Activated T-helper 1 cell treated with anti-CD3 and anti-CD28 coated beads, Interleukin-2, amount 50 U/mL, for 16 hours (primary cell): ENCODE data around the gene C14orf180.
A peak's percentile ranks its signal among the peaks of the same experiment; 100 is the strongest.

Source experiments
- DNase-seq, 2 donors: peaks; one replicate each; pipeline ENCODE4 v3.0.0-alpha.2; 2020; ENCODE audit warnings: low read depth in 1 of 2, low spot score in 1 of 2

The C14orf180 gene

DNA sequence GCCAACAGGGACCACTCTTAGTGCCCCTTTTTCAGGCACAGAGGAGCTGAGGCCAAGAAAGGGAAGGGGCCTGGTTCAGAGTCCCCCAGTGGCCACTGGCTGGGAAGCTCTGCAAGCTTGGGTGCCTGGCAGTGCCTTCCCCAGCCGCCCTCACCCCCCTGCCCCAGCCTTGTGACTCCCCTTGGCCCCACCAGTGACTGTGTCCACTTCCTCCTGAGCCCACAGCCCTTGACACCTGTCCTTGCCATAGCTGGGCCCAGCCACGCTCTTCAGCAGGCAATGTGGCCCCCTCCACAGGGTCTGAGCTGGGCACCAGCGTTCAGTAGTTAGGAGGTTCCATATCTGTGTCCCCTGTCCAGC is 19.0 kb upstream of the C14orf180 start:
- DNase-seq: no peak

DNA sequence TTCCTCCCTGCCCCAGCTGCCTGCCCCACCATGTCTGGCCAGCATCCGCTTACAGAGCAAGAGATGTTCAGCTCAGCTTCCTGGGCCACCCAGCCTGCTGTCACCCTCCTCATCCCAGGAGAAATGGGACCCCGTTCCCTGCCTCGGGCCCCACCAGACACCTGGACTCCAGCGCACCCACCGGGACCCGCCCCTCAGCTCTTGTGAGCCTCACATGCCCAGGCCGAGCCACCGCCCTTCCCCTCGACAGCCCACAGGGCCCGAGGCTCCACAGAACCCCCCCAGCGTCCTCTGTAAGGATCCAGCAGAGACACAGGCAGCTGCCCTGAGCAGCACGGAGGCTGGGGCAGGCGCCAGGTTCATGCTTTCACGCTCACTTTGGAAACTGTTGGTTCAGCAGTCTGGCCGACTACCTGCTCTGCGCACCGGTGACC is 18.4 kb upstream of the C14orf180 start:
- no peak for DNase-seq

DNA sequence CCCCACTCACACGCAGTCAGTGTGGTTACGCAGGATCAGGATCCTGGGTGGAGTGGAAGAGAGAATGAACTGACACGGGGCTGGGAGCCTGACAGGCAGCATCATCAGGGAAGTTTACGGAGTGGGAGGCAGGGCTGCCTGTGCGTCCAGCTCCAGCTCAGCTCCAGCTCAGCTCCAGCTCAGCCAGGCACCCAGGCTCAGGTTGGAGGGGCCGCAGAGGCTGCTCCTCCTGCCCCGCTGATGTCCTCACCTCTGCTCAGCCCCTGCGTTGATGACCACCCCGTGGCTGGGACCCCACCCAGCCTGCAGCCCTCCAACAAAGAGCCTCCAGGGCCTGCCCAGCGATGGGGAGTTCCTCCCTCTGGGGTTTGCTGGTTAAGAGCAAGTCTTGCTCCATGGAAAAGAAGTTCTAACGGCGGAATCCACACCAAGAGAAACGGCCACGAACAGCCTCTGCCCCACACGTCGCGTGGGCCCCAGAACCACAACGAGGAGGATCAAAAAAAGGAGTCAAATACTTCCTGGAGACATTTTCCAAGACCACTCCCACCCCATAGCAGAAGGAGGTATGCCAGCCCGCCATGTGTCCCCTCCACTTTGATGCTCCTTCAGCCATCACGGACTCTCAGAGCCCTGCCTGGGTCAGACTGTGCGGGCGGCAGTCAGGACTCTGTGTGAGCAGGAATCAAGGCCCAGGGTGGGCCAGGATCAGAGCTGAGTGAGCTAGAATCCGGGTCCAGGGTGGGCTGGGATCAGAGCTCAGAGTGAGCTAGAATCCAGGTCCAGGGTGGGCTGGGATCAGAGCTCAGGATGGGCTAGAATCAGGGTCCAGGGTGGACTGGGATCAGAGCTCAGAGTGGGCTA is 17.7 kb upstream of the C14orf180 start:
- no peak for DNase-seq

DNA sequence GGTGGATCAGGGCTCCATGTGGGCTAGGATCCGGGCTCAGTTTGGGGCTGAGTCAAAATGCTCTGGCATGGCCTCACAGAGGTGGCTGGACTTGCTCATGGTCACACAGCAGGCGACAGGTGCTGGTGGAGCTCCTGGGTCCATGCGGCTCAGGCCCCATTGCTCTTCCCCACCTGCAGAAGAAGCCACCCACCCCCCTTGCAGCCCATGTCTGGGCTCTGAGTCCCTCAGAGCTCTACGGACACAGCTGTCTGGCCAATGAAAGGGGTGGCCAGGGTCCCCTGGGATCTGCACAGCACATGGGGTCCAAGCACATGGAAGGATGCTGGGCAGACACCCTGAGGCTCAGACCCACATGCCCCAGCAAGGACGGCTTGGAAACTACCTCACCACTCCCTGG is 17.0 kb upstream of the C14orf180 start:
- DNase-seq: no peak

DNA sequence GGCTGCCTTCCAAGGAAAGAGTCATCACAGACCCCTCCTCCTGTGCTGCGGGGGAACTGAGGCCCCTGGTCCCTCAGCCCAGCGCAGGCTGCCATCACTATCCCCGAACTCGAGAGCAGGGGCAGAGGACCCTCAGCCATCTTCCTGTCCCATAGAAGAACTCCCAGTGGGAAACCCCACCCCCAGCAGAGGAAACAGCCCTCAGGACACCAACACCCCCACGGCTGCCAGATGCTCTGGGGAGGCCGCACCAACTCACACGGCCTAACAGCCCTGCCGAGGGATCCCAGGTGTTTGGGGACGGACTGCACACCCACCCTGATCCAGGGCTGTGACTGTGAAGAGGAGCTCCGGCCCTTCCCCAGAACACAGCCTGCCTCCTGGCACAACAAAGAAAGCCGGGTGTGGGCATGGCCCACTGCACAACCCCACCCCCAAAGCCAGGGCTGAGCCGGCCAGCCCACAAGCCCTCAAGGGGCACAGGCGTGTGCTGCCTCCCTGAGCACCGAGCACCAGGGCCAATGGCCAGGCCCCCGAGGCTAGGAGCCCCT is 16.3 kb upstream of the C14orf180 start:
- no peak for DNase-seq

DNA sequence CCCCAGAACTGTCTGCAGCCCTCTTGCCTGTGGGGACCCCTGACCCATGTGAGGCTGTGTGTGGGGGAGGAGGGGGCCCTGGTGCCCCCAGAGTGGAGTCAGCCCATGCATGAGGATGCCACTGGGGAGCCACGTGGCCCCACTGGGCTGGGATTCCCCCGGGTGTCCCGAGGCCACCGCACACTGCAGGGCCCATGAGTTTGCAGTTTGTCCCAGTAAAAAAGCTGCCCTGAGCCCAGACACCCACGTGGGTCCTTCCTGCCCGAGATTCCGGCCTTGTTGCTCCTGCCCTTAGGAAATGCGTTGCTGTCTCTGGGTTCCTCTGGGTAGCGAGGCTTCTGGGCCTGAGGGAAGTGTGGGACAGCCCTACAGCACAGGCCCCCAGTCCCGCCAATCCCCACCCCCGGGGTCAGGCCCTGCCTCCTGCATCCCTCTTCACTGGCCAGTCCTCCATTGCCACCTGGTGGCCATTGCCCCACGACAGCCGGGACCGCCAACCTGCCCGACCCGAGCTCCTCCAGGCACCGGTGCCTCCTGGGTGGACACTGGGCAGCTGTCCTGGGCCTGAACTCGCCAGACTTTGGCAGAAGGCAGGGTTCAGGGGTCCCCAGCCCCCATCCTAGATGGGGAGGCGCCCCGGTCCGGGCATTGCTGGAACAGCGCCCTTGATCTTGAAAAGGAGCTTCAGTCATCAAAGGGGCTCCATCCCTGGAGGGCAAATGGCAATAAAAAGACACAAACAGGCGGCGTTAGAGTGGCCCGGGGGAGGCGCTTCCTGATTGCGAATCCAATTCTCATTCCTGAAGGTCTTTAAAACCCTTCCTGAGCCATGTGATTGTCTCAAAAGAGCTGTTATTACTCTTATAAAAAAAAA is 15.6 kb upstream of the C14orf180 start:
- DNase-seq: peak; percentile 32 to 54

DNA sequence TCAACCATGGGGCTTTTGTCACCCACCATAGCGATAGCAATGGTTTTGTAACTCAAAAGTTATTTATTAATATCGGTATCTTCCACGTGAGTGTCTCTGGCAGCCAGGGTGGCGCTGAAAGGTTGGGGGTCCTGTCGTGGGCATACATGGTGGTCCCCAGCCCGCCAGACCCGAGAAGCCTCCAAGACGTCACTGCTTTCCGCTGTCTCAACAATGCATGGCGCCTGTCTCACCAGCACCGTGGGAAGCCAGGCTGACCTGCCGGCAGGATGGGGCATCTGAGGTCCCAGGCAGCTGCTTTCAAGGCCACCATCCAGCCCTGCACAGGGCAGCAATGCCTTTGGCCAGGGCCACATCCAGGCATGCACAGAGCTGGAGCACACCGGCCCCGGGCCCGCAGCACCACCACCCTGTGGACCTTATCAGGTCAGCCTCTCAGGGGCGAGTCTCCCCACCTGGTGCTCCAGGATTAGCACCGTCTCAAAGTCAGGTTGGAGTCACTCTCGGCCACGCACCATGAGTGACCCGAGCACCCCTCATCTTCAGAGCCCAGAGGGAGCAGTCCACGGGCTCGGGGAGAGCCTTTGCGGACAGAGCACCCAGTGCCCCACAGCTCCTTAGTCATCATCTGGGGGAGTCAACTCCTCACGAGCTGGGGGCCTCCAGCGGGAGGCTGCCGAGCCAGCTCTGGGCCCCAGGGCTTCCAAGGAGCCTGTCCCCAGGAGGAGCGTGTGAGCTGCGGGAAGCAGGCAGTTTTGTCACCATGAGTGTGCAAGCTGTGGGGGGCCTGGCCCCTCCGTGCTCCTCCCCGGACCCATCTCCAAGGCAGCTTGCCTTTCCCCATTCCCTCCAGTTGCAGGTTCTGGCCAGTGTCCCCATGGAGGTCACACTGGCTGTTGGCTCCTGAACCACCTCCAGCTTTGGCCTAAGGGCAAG is 14.6 kb upstream of the C14orf180 start:
- no peak for DNase-seq

DNA sequence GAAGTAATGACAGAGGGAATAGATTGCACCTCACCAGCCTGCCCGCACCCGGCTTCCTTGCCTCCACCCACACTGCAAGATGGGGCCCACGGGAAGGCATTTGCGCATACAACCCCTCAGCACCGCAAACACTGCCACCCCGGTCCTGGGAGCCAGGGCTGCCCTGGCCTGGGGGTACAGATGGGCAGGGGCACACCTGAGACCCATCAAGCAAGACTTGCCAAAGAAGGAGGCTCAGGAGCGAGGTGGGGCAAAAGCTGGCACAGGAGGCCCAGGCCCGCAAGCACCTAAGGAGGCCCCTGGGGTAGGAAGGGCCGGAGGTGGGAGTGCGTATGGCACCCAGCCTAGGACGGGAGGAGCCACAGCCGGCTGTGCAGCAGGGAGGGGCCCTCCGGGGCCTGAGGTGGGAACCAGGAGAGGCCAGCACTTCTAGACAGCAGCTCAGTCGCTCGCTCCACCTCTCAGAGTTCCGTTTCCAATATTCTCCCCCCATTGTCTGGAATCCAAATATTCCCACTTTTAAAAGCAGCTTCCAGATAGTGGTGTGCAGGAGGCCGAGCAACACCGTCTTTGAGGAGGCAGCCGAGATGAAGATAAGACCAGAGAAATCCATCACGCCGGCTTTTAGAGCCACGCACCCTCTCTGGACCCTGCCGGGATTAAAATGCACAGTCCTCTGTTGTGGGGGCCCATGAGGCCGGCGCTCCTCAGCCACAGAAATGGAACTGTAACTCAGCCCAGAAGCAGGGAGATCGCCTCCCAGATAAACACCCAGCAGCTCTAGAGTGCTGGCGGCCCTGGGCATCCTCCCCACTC is 12.2 kb upstream of the C14orf180 start:
- DNase-seq: no peak

DNA sequence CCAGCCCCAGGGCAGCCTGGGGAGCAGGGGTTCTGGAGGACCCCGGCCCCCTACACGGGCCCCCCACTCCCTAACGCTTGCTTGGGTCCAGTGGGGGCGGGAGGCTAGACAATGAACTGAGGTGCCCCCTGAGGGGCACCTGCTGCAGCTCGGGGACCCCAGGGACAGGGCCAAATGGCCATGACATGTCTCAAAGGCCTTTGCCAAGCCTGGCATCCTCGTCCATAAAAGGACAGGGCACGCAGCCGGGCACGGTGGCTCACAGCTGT is 11.7 kb upstream of the C14orf180 start:
- no peak for DNase-seq

DNA sequence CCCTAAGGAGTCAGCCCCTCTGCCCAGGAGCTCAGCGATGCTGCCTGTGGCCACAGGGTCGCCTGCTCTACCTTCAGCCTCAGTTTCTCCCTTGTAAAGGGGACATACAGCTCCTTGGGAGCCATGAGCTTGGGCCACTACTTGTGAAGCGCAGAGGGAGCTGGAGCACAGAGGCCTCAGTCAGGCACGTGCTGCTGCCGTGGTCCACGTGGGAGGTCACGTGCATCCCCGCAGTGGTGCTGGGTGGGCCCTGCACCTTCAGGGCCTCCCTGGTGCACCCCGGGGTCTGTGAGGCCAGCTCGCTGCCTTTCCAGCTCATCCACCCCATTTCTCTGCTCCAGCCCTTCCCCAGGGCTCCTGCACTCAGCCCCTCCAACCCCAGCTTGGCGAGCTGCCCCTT is 10.9 kb upstream of the C14orf180 start:
- no peak for DNase-seq

DNA sequence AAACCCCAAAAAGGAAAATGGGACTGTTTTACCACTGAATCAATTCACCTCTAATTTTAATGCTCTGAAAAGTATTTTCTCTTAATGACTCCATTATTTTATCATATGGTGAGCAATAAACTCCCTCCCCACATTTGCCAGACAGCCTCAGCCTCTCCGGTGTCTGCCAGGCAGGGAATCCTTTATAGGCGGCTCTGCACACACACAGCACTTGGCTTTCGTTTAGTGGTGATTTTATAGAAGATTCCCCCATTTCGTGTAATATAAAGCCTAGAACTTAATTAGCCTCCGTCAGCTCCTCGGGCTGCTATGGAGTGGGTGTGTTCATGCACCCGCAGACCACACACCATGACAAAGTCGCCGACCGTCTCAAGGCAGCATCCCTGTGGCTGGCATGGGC is 10.1 kb upstream of the C14orf180 start:
- no peak for DNase-seq

DNA sequence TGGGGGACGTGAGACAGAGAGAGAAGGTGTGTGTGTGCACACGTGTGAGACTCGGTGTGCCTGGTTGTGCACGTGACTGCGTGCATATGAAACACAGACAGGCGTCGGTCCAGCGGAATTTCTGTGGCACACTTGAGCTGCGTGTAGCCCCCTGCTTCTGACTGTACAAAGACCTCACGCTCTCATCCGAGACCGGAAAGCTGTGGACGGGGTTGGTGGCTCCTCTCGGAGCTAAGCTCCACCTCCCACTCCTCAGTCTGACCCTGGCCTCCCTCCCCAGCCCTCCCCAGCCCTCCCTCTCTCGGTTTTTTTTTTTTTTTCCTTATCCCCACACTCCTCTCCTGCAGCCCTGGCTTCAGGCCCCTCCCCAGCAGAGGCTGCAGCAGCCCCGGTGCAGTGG is 8.3 kb upstream of the C14orf180 start:
- no peak for DNase-seq

DNA sequence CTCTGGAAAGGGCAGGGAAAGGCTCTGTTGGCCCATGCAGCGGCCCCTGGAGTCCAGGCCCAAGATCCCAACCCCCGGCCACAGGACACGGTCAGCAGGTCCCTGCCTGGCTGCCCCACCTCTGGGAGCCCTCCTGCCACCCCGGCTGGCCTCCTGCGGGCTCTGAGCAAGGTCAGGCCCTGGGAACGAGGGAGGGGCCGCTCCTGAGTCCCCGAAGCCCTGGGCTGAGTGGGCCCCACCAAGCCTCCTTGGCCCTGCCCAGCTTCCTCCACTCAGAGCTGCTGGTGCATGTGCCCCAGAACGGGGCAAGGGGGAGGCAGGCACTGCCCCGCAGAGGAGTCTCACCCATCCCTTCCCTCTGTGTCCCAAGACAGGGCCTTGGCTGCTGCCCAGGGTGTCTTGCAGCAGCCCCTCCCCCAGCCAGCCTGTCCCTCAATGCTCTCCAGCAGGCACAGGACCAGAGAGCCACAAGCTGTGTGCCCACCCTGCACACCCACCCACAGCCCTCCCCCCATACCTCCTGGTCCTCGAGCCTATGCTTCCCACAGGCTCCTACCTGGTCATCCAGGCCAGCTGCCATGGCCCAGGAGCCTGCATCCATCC is 7.4 kb upstream of the C14orf180 start:
- DNase-seq: no peak

DNA sequence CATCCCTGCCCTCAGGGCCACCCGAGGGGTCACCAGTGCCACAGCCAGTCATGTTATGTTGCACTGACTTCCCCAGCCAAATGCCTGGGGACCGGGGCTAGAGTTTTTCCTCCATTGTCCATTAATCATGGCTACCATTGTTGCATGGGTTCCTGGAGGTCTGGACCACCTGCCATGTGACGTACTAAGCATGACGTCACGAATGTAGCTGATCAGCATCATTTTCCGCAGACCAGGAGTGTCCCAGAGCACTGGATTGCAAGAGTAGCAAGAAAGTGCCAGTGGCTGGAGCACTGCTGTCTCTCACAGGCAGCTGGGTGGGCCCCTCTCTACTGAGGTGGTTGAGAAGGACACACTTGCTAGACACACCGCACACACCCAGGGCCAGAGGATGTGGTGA is 6.9 kb upstream of the C14orf180 start:
- DNase-seq: no peak

DNA sequence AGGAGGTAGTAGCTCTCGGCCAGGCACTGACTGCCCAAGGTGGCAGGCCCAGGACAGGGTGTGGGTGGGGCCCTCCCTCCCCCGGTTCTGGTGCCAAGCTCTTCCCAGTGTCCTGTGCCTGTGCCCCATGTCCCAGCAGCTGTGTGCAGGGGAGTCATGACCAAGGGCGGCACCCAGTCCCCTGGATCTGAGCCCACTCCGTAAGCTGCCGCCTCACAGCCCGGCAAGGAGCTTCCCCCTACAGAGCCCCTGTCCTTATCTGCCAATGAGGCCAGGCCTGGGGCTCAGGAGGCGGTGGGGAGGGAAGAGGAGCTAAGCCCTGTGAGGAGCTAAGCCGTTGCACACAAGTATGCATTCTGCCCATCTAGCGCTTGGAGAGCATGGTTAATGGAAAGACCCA is 5.6 kb upstream of the C14orf180 start:
- no peak for DNase-seq

DNA sequence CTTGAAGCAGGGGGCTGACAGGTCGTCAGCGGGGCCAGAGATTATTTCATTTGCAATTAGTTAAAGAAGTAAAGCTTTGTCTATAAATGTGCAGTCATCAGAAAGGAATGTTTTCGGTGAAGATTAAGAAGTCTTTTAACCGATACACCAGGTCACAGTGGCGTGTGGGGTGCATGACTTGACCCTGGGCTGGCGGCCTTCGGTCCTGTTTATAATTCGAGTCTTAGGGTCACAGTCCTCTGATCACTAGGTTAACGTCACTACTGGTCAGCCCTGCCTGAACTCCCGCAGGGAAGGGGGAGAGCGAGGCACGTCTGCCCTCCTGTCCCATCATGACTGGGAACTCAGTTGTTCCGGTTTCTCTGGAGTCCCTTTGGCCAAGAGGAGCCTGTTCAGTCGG is 5.0 kb upstream of the C14orf180 start:
- no peak for DNase-seq

DNA sequence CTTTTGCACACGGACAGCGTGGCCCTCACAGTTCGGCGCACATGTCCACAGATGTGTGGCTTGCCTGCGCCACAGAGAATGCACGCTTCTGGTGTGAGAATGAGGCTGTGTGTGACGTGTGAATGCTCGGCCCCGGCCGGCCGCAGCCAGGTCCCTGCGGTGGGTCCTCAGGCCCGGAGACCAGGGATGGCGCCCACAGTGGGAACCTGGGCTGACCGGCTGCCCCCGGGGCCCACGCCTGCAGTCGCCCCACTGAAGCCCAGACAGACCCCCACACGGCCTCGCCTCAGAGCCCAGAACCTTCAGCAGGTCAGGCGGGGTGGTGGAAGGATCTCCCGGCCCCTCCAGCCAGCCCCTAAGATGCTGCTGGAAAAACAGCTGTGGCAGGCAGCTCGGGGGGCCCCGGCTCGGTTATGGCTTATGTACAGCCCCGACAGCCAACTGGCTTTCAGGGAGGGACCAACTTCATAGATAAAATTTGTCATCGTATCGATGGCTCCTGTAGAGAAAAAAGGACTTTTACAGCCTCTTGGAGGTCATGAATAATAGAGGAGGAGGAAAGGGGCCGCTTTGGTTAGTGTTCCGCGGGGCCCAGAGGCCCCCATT is 4.5 kb upstream of the C14orf180 start:
- no peak for DNase-seq

DNA sequence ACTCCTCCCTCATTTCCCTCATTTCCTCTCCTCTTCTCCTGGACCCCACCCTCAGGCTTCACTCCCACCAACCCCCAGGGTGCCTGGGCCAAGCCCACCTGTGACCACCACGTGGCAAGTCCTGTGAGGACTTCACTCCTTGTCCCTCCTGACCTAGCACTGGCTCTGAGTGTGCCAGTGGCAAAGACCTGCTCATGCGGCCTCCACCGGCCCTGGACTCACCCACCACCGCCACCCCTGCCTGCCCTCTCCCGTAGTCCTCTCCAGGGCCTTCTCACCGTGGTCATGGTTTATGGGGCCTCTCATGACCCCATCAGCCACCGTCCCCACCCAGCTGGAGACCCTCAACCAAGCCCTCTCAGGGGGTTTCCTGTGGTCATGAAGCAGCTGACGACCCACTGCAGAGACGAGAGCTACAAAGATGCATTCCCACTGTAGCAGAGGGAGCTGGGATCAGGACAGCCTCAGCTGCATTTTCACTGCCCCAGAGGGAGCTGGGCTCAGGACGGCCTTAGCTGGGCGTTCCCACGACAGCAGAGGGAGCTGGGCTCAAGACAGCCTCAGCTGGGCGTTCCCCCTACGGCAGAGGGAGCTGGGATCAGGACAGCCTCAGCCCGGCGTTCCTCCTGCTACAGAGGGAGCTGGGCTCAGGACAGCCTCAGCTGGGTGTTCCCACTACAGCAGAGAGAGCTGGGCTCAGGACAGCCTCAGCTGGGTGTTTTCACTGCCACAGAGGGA is 3.2 kb upstream of the C14orf180 start:
- no peak for DNase-seq

DNA sequence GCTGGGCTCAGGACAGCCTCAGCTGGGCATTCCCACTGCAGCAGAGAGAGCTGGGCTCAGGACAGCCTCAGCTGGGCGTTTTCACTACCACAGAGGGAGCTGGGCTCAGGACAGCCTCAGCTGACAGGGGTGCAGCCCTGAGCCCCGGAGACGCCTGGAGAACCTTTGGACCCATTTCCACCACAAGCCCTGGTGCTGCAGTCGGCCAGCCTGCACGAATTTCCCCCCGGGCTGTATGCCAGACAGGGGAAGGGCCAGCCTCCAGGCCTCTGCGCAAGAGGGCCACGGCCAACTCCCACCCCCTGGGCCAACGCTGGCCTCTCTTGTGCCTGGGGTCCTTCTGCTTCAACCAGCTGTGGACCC is 2.6 kb upstream of the C14orf180 start:
- DNase-seq: no peak
